ENCODE data around the gene NMNAT2. TPM values are rescaled to one million over a fixed set of nuclear protein-coding genes. Genes with fewer than 3 reads are reported as not detected.

NMNAT2 gene
- total and polyA plus RNA-seq, 10 of the 15 experiments (the other 5 are each of a cell fraction or from before 2014, with no cell fraction given): 0.02 to 2.0 (median 0.60) TPM

- ChIA-PET SMC1A (ENCODE audit: uncharacterized antibody, unreplicated experiment) (interaction anchor here (0.6 to 7.2 kb wide), 34 partner anchors 8 to 328 kb away, joined by 3 to 66 read pairs (median 4); no protein-coding TSS in a partner anchor), CTCF (interaction anchor here (0.6 to 9.8 kb wide), 47 partner anchors 9 to 324 kb away, joined by 3 to 126 read pairs (median 4); no protein-coding TSS in a partner anchor), RAD21 (ENCODE audit: unreplicated experiment) (interaction anchor here (0.6 to 4.0 kb wide), 25 partner anchors 10 to 267 kb away, joined by 3 to 52 read pairs (median 4); no protein-coding TSS in a partner anchor), POLR2A (interaction anchor here (0.6 to 1.0 kb wide), 3 partner anchors 50 to 267 kb away, joined by 3 read pairs; no protein-coding TSS in a partner anchor)
- intact Hi-C loops (cut with micrococcal nuclease; ENCODE audit: unreplicated experiment): loop anchor here (1.0 to 5.0 kb wide), 2 partner anchors 200 to 265 kb away; no protein-coding TSS in a partner anchor
- no peaks in the 10 kb centered on the region for H3K36me3 ChIP-seq (ENCODE audit: control insufficient read depth in 2 of 2, insufficient read depth in 2 of 2, low read length in 1 of 2)
- peaks cover 6% of the 10 kb centered on the region; the same call in 1 of the 2 replicates for H3K4me1 ChIP-seq (ENCODE audit: control insufficient read depth, insufficient read depth, low read length)
- no peaks in the 10 kb centered on the region for H3K9me3 ChIP-seq (replicated peaks; ENCODE audit: control insufficient read depth, insufficient read depth, low read length)
- no peak overlapping the region for H2AFZ ChIP-seq (ENCODE audit: control insufficient read depth, low read depth, low read length)
- H3K4me3 ChIP-seq: no peak overlapping the region
- no peak overlapping the region for H3K9ac ChIP-seq (ENCODE audit: control insufficient read depth, insufficient read depth, low read length)
- no peaks in the 10 kb centered on the region for H3K27me3 ChIP-seq (replicated peaks in 1 of 2; ENCODE audit: control insufficient read depth in 2 of 2, insufficient read depth in 2 of 2, low read length in 1 of 2)
- H4K20me1 ChIP-seq (ENCODE audit: control insufficient read depth, insufficient read depth): no peaks in the 10 kb centered on the region
- FAIRE-seq (peak; percentile 23), DNase-seq (ENCODE audit: low read depth, low spot score) (no peak), ATAC-seq (peak; percentile 96)
- no peaks in the 10 kb centered on the region for H3K79me2 ChIP-seq (ENCODE audit: control insufficient read depth, insufficient read depth, low read length)
- H3K4me2 ChIP-seq (ENCODE audit: control insufficient read depth, insufficient read depth): no peak overlapping the region
- no TSS peak for BruUV-seq (replicated peaks)
- 63% methylated on average over 16 of the region's 16 CpGs for WGBS (ENCODE audit: insufficient coverage, insufficient replicate concordance, low lambda C conversion rate, missing lambda C conversion rate)
- TF ChIP-seq HSF1 (IDR thresholded peaks at IDR 0.05; ENCODE audit: low read depth, low read length) (no peak), TBL1XR1 (IDR thresholded peaks at IDR 0.05; ENCODE audit: low read depth, low read length) (no peak), RAD21 (IDR thresholded peaks at IDR 0.05; ENCODE audit: insufficient read depth, low read depth, low read length) (peak; percentile 87), CHD2 (IDR thresholded peaks at IDR 0.05; ENCODE audit: borderline replicate concordance, low read depth, low read length) (no peak), SMC3 (IDR thresholded peaks at IDR 0.05; ENCODE audit: borderline replicate concordance, low read length) (peak; percentile 91), HDAC6 (IDR thresholded peaks at IDR 0.05; ENCODE audit: unreplicated experiment) (no peak), NFXL1 (IDR thresholded peaks at IDR 0.05; ENCODE audit: borderline replicate concordance) (no peak), ESRRA (IDR thresholded peaks at IDR 0.05; ENCODE audit: low read length) (no peak), IRF3 (IDR thresholded peaks at IDR 0.05) (no peak), YY1 (IDR thresholded peaks at IDR 0.05; ENCODE audit: low read depth, low read length) (peak; percentile 50; the same call in 1 of the 2 replicates), CTCF (IDR thresholded peaks at IDR 0.05 in 2 of 3, conservative IDR thresholded peaks at IDR 0.05 in 1 of 3; ENCODE audit: control insufficient read depth in 2 of 3, extremely low read depth in 1 of 3, insufficient read depth in 1 of 3, low read depth in 3 of 3, low read length in 3 of 3) (peak; percentile 80 to 90 (median 86)), EZH2 (IDR thresholded peaks at IDR 0.05; ENCODE audit: borderline replicate concordance, control insufficient read depth, low read depth, low read length) (0 out of 2 replicates have a peak, but pooled peaks have one; percentile 70), PKNOX1 (IDR thresholded peaks at IDR 0.05) (no peak)
- in situ Hi-C loops (cut with MboI): loop anchor here (5.0 kb wide), 1 partner anchor 270 kb away; no protein-coding TSS in a partner anchor
- no peak overlapping the region for H3K27ac ChIP-seq (ENCODE audit: control insufficient read depth, insufficient read depth)
These were observed 190.5 kb downstream of the NMNAT2 start for GRCh38 chr1:183227422-183228346.

Data from GM12878 (cell line).